Lower lobe of right lung (tissue), 2 donors: ENCODE data around the gene HOXD13. TPM values are rescaled to one million over a fixed set of nuclear protein-coding genes. Genes with fewer than 3 reads are reported as not detected.

Experiments
- ATAC-seq, 2 donors: fragments of 200-7000 bp; cut with Tn5 transposase; one replicate each; pipeline ENCODE4 v1.9.1; 2020 to 2022; ENCODE audit warnings: mild to moderate bottlenecking in 2 of 2, moderate library complexity in 2 of 2
- DNase-seq: peaks from one replicate; pipeline ENCODE4 v3.0.0-alpha.2; 2020
- H3K27ac ChIP-seq: fragments of 200-600 bp; one replicate; pipeline ENCODE4 v1.8.0; 2022
- H3K27me3 ChIP-seq: fragments of 200-600 bp; one replicate; pipeline ENCODE4 v1.8.0; 2022; ENCODE audit warnings: low read depth
- H3K36me3 ChIP-seq: fragments of 200-600 bp; one replicate; pipeline ENCODE4 v1.8.0; 2022; ENCODE audit warnings: mild to moderate bottlenecking
- H3K4me1 ChIP-seq: fragments of 200-600 bp; one replicate; pipeline ENCODE4 v1.8.0; 2022
- H3K4me3 ChIP-seq: fragments of 200-600 bp; one replicate; pipeline ENCODE4 v1.8.0; 2022; ENCODE audit warnings: mild to moderate bottlenecking
- H3K9me3 ChIP-seq: fragments of 200-600 bp; one replicate; pipeline ENCODE4 v1.8.0; 2022
- CTCF ChIP-seq: fragments of 200-600 bp; IDR thresholded peaks from one replicate; pipeline ENCODE4 v1.8.0; 2022; ENCODE audit warnings: antibody characterized with exemption, mild to moderate bottlenecking
- intact Hi-C: fragments of 100-400 bp; cut with DNase I; formaldehyde crosslinking; loops from one replicate; pipeline ENCODE4 v1.11.0; 2022
- total RNA-seq: library from RNA; stranded (reverse); fragmentation: NEBNext Ultra II Directional; extraction: Animal tissue kit (Norgen Biotek cat#: 25700); gene quantifications from one replicate; pipeline ENCODE4 v1.2.1, GENCODE V29; 2021
- donor health status: DM: no; HTN: yes; CAD: no; lungs with severe emphysema.

The HOXD13 gene
- total RNA-seq, 1 donor from 2014 or later: not detected

GRCh38 chr2:176094349-176094748 lies 1.8 kb downstream of the HOXD13 start:
- no peak for DNase-seq
- H3K4me3 ChIP-seq: no peak overlapping the region
- H3K9me3 ChIP-seq: no peaks in the 10 kb centered on the region
- no peak overlapping the region for H3K27ac ChIP-seq
- peaks cover 98% of the 10 kb centered on the region for H3K27me3 ChIP-seq
- no peak for TF ChIP-seq CTCF
- intact Hi-C loops: loop anchor here (10.0 kb wide), 1 partner anchor 400 kb away; no protein-coding TSS in a partner anchor
- no peaks in the 10 kb centered on the region for H3K36me3 ChIP-seq
- ATAC-seq: no peak
- peaks cover 26% of the 10 kb centered on the region for H3K4me1 ChIP-seq

GRCh38 chr2:176095421-176095820 lies 2.9 kb downstream of the HOXD13 start:
- DNase-seq (no peak), ATAC-seq (no peak)
- H3K4me1 ChIP-seq: peaks cover 26% of the 10 kb centered on the region
- no peak overlapping the region for H3K4me3 ChIP-seq
- H3K9me3 ChIP-seq: no peaks in the 10 kb centered on the region
- intact Hi-C loops: loop anchor here (10.0 kb wide), 1 partner anchor 401 kb away; no protein-coding TSS in a partner anchor
- no peak for TF ChIP-seq CTCF
- peaks cover 98% of the 10 kb centered on the region for H3K27me3 ChIP-seq
- H3K36me3 ChIP-seq: no peaks in the 10 kb centered on the region
- no peak overlapping the region for H3K27ac ChIP-seq

- H3K4me1 ChIP-seq: peaks cover 26% of the 10 kb centered on the region
- ATAC-seq (no peak), DNase-seq (no peak)
- H3K27me3 ChIP-seq: peaks cover 98% of the 10 kb centered on the region
- no peak overlapping the region for H3K27ac ChIP-seq
- H3K9me3 ChIP-seq: no peaks in the 10 kb centered on the region
- no peaks in the 10 kb centered on the region for H3K36me3 ChIP-seq
- intact Hi-C loops: loop anchor here (10.0 kb wide), 1 partner anchor 402 kb away; no protein-coding TSS in a partner anchor
- H3K4me3 ChIP-seq: peak overlapping the region; percentile 54
- no peak for TF ChIP-seq CTCF
Observed at GRCh38 chr2:176096243-176096985, 3.9 kb downstream of the HOXD13 start.

GRCh38 chr2:176096986-176097819 lies 4.7 kb downstream of the HOXD13 start:
- intact Hi-C loops: loop anchor here (10.0 kb wide), 1 partner anchor 402 kb away; no protein-coding TSS in a partner anchor
- Histone ChIP-seq H3K36me3 (no peaks in the 10 kb centered on the region), H3K27me3 (peaks cover 98% of the 10 kb centered on the region), H3K9me3 (no peaks in the 10 kb centered on the region), H3K27ac (no peak overlapping the region), H3K4me1 (peaks cover 26% of the 10 kb centered on the region), H3K4me3 (peak overlapping the region; percentile 54)
- DNase-seq (peak; percentile 71), ATAC-seq (peak; percentile 86 to 95)
- TF ChIP-seq CTCF: peak; percentile 86

- H3K27me3 ChIP-seq: peaks cover 98% of the 10 kb centered on the region
- DNase-seq (no peak), ATAC-seq (no peak)
- peaks cover 26% of the 10 kb centered on the region for H3K4me1 ChIP-seq
- TF ChIP-seq CTCF: no peak
- peak overlapping the region; percentile 54 for H3K4me3 ChIP-seq
- intact Hi-C loops: loop anchor here (10.0 kb wide), 1 partner anchor 403 kb away; no protein-coding TSS in a partner anchor
- H3K27ac ChIP-seq: no peak overlapping the region
- no peaks in the 10 kb centered on the region for H3K36me3 ChIP-seq
- H3K9me3 ChIP-seq: no peaks in the 10 kb centered on the region
Observed at GRCh38 chr2:176097820-176098365, 5.4 kb downstream of the HOXD13 start.
